ENCODE results near the gene SLC6A9.

SLC6A9 gene

GRCh38 chr1:44037154-44037553 lies 5.9 kb upstream of the SLC6A9 start:
- H3K27me3 Mint-ChIP-seq: peaks cover 5% of the 10 kb centered on the region
- no peaks in the 10 kb centered on the region for H3K36me3 Mint-ChIP-seq (ENCODE audit: low read depth)
- H3K27ac Mint-ChIP-seq: no peak overlapping the region
- H3K4me3 Mint-ChIP-seq: no peak overlapping the region
- no peaks in the 10 kb centered on the region for H3K4me1 Mint-ChIP-seq (ENCODE audit: low read depth)
- H3K9me3 Mint-ChIP-seq: no peaks in the 10 kb centered on the region

GRCh38 chr1:44036409-44037139 lies 5.3 kb upstream of the SLC6A9 start:
- Mint-ChIP-seq H3K27ac (no peak overlapping the region), H3K27me3 (peaks cover 5% of the 10 kb centered on the region), H3K9me3 (no peaks in the 10 kb centered on the region), H3K36me3 (ENCODE audit: low read depth) (no peaks in the 10 kb centered on the region), H3K4me1 (ENCODE audit: low read depth) (peaks cover 1% of the 10 kb centered on the region), H3K4me3 (no peak overlapping the region)

- Mint-ChIP-seq H3K4me3 (no peak overlapping the region), H3K36me3 (ENCODE audit: low read depth) (no peaks in the 10 kb centered on the region), H3K4me1 (ENCODE audit: low read depth) (peaks cover 4% of the 10 kb centered on the region), H3K27me3 (peaks cover 3% of the 10 kb centered on the region), H3K27ac (no peak overlapping the region), H3K9me3 (no peaks in the 10 kb centered on the region)
Measured at GRCh38 chr1:44035726-44036408, 4.6 kb upstream of the SLC6A9 start.

- no peaks in the 10 kb centered on the region for H3K27me3 Mint-ChIP-seq
Measured at GRCh38 chr1:44034976-44035716, 3.9 kb upstream of the SLC6A9 start.

GRCh38 chr1:44034423-44034822 lies 3.2 kb upstream of the SLC6A9 start:
- peaks cover 9% of the 10 kb centered on the region for H3K4me1 Mint-ChIP-seq (ENCODE audit: low read depth)
- no peaks in the 10 kb centered on the region for H3K36me3 Mint-ChIP-seq (ENCODE audit: low read depth)
- no peak overlapping the region for H3K4me3 Mint-ChIP-seq
- no peaks in the 10 kb centered on the region for H3K9me3 Mint-ChIP-seq
- H3K27ac Mint-ChIP-seq: no peak overlapping the region
- no peaks in the 10 kb centered on the region for H3K27me3 Mint-ChIP-seq

More at GRCh38 chr1:44034976-44035716, 3.9 kb upstream of the SLC6A9 start:
- Mint-ChIP-seq H3K9me3 (no peaks in the 10 kb centered on the region), H3K4me1 (ENCODE audit: low read depth) (peaks cover 4% of the 10 kb centered on the region), H3K4me3 (no peak overlapping the region), H3K27ac (no peak overlapping the region), H3K36me3 (ENCODE audit: low read depth) (no peaks in the 10 kb centered on the region)

GRCh38 chr1:44033756-44034155 lies 2.5 kb upstream of the SLC6A9 start:
- H3K27ac Mint-ChIP-seq: no peak overlapping the region
- H3K9me3 Mint-ChIP-seq: no peaks in the 10 kb centered on the region
- H3K27me3 Mint-ChIP-seq: no peaks in the 10 kb centered on the region
- peaks cover 16% of the 10 kb centered on the region for H3K4me1 Mint-ChIP-seq (ENCODE audit: low read depth)
- H3K36me3 Mint-ChIP-seq (ENCODE audit: low read depth): no peaks in the 10 kb centered on the region
- H3K4me3 Mint-ChIP-seq: no peak overlapping the region

GRCh38 chr1:44033041-44033575 lies 1.8 kb upstream of the SLC6A9 start:
- H3K27ac Mint-ChIP-seq: no peak overlapping the region
- no peaks in the 10 kb centered on the region for H3K36me3 Mint-ChIP-seq (ENCODE audit: low read depth)

GRCh38 chr1:44032170-44032790 lies 1.0 kb upstream of the SLC6A9 start:
- Mint-ChIP-seq H3K4me1 (ENCODE audit: low read depth) (peaks cover 25% of the 10 kb centered on the region), H3K36me3 (ENCODE audit: low read depth) (no peaks in the 10 kb centered on the region)

More at GRCh38 chr1:44033041-44033575, 1.8 kb upstream of the SLC6A9 start:
- Mint-ChIP-seq H3K4me1 (ENCODE audit: low read depth) (peaks cover 21% of the 10 kb centered on the region), H3K27me3 (no peaks in the 10 kb centered on the region), H3K4me3 (no peak overlapping the region), H3K9me3 (no peaks in the 10 kb centered on the region)

GRCh38 chr1:44030605-44031251 lies 534 bp downstream of the SLC6A9 start:
- H3K9me3 Mint-ChIP-seq: no peaks in the 10 kb centered on the region
- no peaks in the 10 kb centered on the region for H3K27me3 Mint-ChIP-seq
- peak overlapping the region; percentile 79 for H3K27ac Mint-ChIP-seq
- no peaks in the 10 kb centered on the region for H3K36me3 Mint-ChIP-seq (ENCODE audit: low read depth)
- H3K4me1 Mint-ChIP-seq (ENCODE audit: low read depth): peaks cover 25% of the 10 kb centered on the region
- peak overlapping the region; percentile 86 for H3K4me3 Mint-ChIP-seq

More at GRCh38 chr1:44032170-44032790, 1.0 kb upstream of the SLC6A9 start:
- no peaks in the 10 kb centered on the region for H3K27me3 Mint-ChIP-seq
- H3K9me3 Mint-ChIP-seq: no peaks in the 10 kb centered on the region
- peak overlapping the region; percentile 38 for H3K4me3 Mint-ChIP-seq
- H3K27ac Mint-ChIP-seq: no peak overlapping the region

GRCh38 chr1:44029911-44030604 lies 1.2 kb downstream of the SLC6A9 start:
- Mint-ChIP-seq H3K36me3 (ENCODE audit: low read depth) (peaks cover 1% of the 10 kb centered on the region), H3K27me3 (no peaks in the 10 kb centered on the region), H3K4me1 (ENCODE audit: low read depth) (peaks cover 25% of the 10 kb centered on the region), H3K9me3 (no peaks in the 10 kb centered on the region), H3K27ac (peak overlapping the region; percentile 95), H3K4me3 (peak overlapping the region; percentile 92)

- Mint-ChIP-seq H3K36me3 (ENCODE audit: low read depth) (peaks cover 6% of the 10 kb centered on the region), H3K4me1 (ENCODE audit: low read depth) (peaks cover 25% of the 10 kb centered on the region), H3K9me3 (no peaks in the 10 kb centered on the region), H3K27me3 (no peaks in the 10 kb centered on the region), H3K27ac (peak overlapping the region; percentile 95), H3K4me3 (peak overlapping the region; percentile 92)
Measured at GRCh38 chr1:44029260-44029910, 1.9 kb downstream of the SLC6A9 start.

- no peak overlapping the region for H3K4me3 Mint-ChIP-seq
- no peaks in the 10 kb centered on the region for H3K9me3 Mint-ChIP-seq
- H3K27ac Mint-ChIP-seq: no peak overlapping the region
- peaks cover 25% of the 10 kb centered on the region for H3K4me1 Mint-ChIP-seq (ENCODE audit: low read depth)
- H3K27me3 Mint-ChIP-seq: no peaks in the 10 kb centered on the region
- H3K36me3 Mint-ChIP-seq (ENCODE audit: low read depth): peaks cover 7% of the 10 kb centered on the region
Measured at GRCh38 chr1:44027320-44027719, 3.9 kb downstream of the SLC6A9 start.

- H3K4me3 Mint-ChIP-seq: no peak overlapping the region
- H3K4me1 Mint-ChIP-seq (ENCODE audit: low read depth): peaks cover 21% of the 10 kb centered on the region
- peaks cover 8% of the 10 kb centered on the region for H3K36me3 Mint-ChIP-seq (ENCODE audit: low read depth)
- no peaks in the 10 kb centered on the region for H3K27me3 Mint-ChIP-seq
- no peaks in the 10 kb centered on the region for H3K9me3 Mint-ChIP-seq
- no peak overlapping the region for H3K27ac Mint-ChIP-seq
Measured at GRCh38 chr1:44025816-44026215, 5.4 kb downstream of the SLC6A9 start.
